H1 (cell line): ENCODE data around the gene CYP4B1. TPM values are rescaled to one million over a fixed set of nuclear protein-coding genes. Genes with fewer than 3 reads are reported as not detected.

ENCODE experiments used
- CTCF ChIA-PET: fragments of 300-600 bp; sonication (Branson Sonifier 250); formaldehyde crosslinking; loops from one replicate; lab custom pipeline; 2021; ENCODE audit not compliant: partially characterized antibody; lab: Charles Lee
- POLR2A ChIA-PET: fragments of 300-600 bp; sonication (Branson Sonifier 250); formaldehyde crosslinking; loops from one replicate; lab custom pipeline; 2021; ENCODE audit warnings: inconsistent platforms; ENCODE audit not compliant: partially characterized antibody; lab: Charles Lee
- DNase-seq, 2 experiments: peaks; one replicate each; pipeline versions ENCODE4 v3.0.0 to v3.0.0-alpha.2; 2010 to 2022; ENCODE audit warnings: low spot score in 2 of 2, low read depth in 1 of 2, mixed read lengths in 1 of 2
- FAIRE-seq: peaks from 2 replicates; lab custom pipeline; 2011; peaks lifted over from hg19 to GRCh38; lab: Jason Lieb, UNC
- H2AFZ ChIP-seq: 2 replicates; pipeline ENCODE4 v1.8.1; 2012; ENCODE audit warnings: low read length, inconsistent platforms
- H2AK5ac ChIP-seq: 2 replicates; pipeline ENCODE4 v1.6.1; 2013; ENCODE audit warnings: low read depth, low read length
- H2BK120ac ChIP-seq: replicated peaks from 2 replicates; pipeline ENCODE3; 2013; ENCODE audit warnings: low read depth, low read length, inconsistent platforms
- H2BK12ac ChIP-seq: 2 replicates; pipeline ENCODE4 v1.6.1; 2013; ENCODE audit warnings: low read depth, low read length
- H2BK15ac ChIP-seq: 2 replicates; pipeline ENCODE4 v1.6.1; 2013; ENCODE audit warnings: low read length
- H2BK20ac ChIP-seq: 2 replicates; pipeline ENCODE4 v1.6.1; 2013; ENCODE audit warnings: low read length
- H2BK5ac ChIP-seq: 2 replicates; pipeline ENCODE4 v1.6.1; 2013; ENCODE audit warnings: low read depth, low read length
- H3K14ac ChIP-seq: 2 replicates; pipeline ENCODE4 v1.6.1; 2013; ENCODE audit warnings: inconsistent platforms; ENCODE audit not compliant: insufficient read length
- H3K18ac ChIP-seq: 2 replicates; pipeline ENCODE4 v1.6.1; 2013; ENCODE audit warnings: low read length; ENCODE audit errors: extremely low read depth
- H3K23ac ChIP-seq: 2 replicates; pipeline ENCODE4 v1.6.1; 2013; ENCODE audit warnings: inconsistent platforms; ENCODE audit not compliant: insufficient read length
- H3K23me2 ChIP-seq: 2 replicates; pipeline ENCODE4 v1.6.1; 2013; ENCODE audit warnings: low read depth, low read length
- H3K27ac ChIP-seq: 2 replicates; pipeline ENCODE4 v1.6.1; 2011; ENCODE audit warnings: low read depth, low read length, inconsistent platforms
- H3K27me3 ChIP-seq, 4 experiments: replicated peaks in 1 of 4; 1 replicate in 1 of 4; 2 replicates in 3 of 4; pipeline versions ENCODE4 v1.6.1 to v1.8.1; 2011 to 2013; ENCODE audit warnings: low read length in 3 of 4, mild to moderate bottlenecking in 3 of 4, inconsistent platforms in 2 of 4, mixed read lengths in 2 of 4, moderate library complexity in 1 of 4; ENCODE audit not compliant: control insufficient read depth in 3 of 4, insufficient read depth in 3 of 4; ENCODE audit errors: extremely low read depth in 1 of 4
- H3K36me3 ChIP-seq, 4 experiments: 2 replicates each; pipeline versions ENCODE4 v1.6.1 to v1.8.1; 2011 to 2013; ENCODE audit warnings: mild to moderate bottlenecking in 4 of 4, low read length in 3 of 4, moderate library complexity in 2 of 4, control low read depth in 1 of 4, inconsistent platforms in 1 of 4; ENCODE audit not compliant: insufficient read depth in 4 of 4, control insufficient read depth in 2 of 4
- H3K4ac ChIP-seq: replicated peaks from 2 replicates; pipeline ENCODE3; 2013; ENCODE audit warnings: low read length, low read depth, mixed read lengths, inconsistent platforms; ENCODE audit not compliant: insufficient read length
- H3K4me1 ChIP-seq, 4 experiments: replicated peaks in 1 of 4; 1 replicate in 1 of 4; 2 replicates in 3 of 4; pipeline versions ENCODE4 v1.6.1 to v1.8.1; 2011 to 2013; ENCODE audit warnings: low read length in 3 of 4, inconsistent platforms in 2 of 4, mixed read lengths in 1 of 4; ENCODE audit not compliant: insufficient read depth in 4 of 4, control insufficient read depth in 3 of 4
- H3K4me2 ChIP-seq, 2 experiments: 2 replicates each; pipeline versions ENCODE4 v1.6.1 to v1.8.1; 2011 to 2013; ENCODE audit warnings: low read depth in 2 of 2, low read length in 2 of 2, control low read depth in 1 of 2, inconsistent platforms in 1 of 2, mild to moderate bottlenecking in 1 of 2; ENCODE audit not compliant: insufficient read depth in 1 of 2
- H3K4me3 ChIP-seq, 4 experiments: fragments of 200-600, 300-600 bp in 1 of 4; sonication (generic), shearing (Covaris generic), sonication (Bioruptor Twin) in 1 of 4; 2 replicates each; pipeline versions ENCODE4 v1.5.1 to v1.8.1; 2011 to 2016; ENCODE audit warnings: low read length in 4 of 4, low read depth in 3 of 4, control low read depth in 2 of 4, inconsistent platforms in 2 of 4, mild to moderate bottlenecking in 2 of 4, mixed read lengths in 1 of 4, moderate library complexity in 1 of 4; ENCODE audit not compliant: insufficient read depth in 2 of 4; ENCODE audit errors: extremely low read depth in 1 of 4
- H3K56ac ChIP-seq: replicated peaks from 2 replicates; pipeline ENCODE3; 2013; ENCODE audit warnings: low read depth, mild to moderate bottlenecking, mixed read lengths, low read length, inconsistent platforms; ENCODE audit not compliant: insufficient read length
- H3K79me1 ChIP-seq: 2 replicates; pipeline ENCODE4 v1.6.1; 2013; ENCODE audit warnings: low read depth, low read length, control low read depth
- H3K79me2 ChIP-seq, 2 experiments: 2 replicates each; pipeline versions ENCODE4 v1.6.1 to v1.8.1; 2012 to 2013; ENCODE audit warnings: low read length in 2 of 2, mild to moderate bottlenecking in 2 of 2, inconsistent platforms in 1 of 2; ENCODE audit not compliant: insufficient read depth in 2 of 2, control insufficient read depth in 1 of 2
- H3K9ac ChIP-seq, 4 experiments: replicated peaks in 1 of 4; 1 replicate in 1 of 4; 2 replicates in 3 of 4; pipeline versions ENCODE4 v1.6.1 to v1.8.1; 2011 to 2013; ENCODE audit warnings: low read depth in 3 of 4, low read length in 3 of 4, control low read depth in 2 of 4, mild to moderate bottlenecking in 2 of 4, moderate library complexity in 2 of 4, inconsistent platforms in 1 of 4; ENCODE audit errors: extremely low read depth in 1 of 4
- H3K9me3 ChIP-seq, 2 experiments: 2 replicates each; pipeline versions ENCODE4 v1.6.1 to v1.8.1; 2012 to 2013; ENCODE audit warnings: mild to moderate bottlenecking in 2 of 2, moderate library complexity in 2 of 2, control low read depth in 1 of 2, inconsistent platforms in 1 of 2, low read depth in 1 of 2, low read length in 1 of 2, mixed read lengths in 1 of 2; ENCODE audit not compliant: insufficient read depth in 2 of 2
- H4K20me1 ChIP-seq, 2 experiments: replicated peaks in 1 of 2; 2 replicates each; pipeline versions ENCODE3 to v1.8.1; 2011 to 2013; ENCODE audit warnings: inconsistent platforms in 2 of 2, low read length in 2 of 2, mild to moderate bottlenecking in 1 of 2; ENCODE audit not compliant: insufficient read depth in 2 of 2, control insufficient read depth in 1 of 2
- H4K5ac ChIP-seq: 2 replicates; pipeline ENCODE4 v1.6.1; 2013; ENCODE audit warnings: low read length, low read depth, mixed read lengths, inconsistent platforms; ENCODE audit not compliant: insufficient read length
- H4K8ac ChIP-seq: 2 replicates; pipeline ENCODE4 v1.8.0; 2013; ENCODE audit warnings: mild to moderate bottlenecking, moderate library complexity, low read length, inconsistent platforms; ENCODE audit not compliant: insufficient read depth; ENCODE audit errors: extremely low read depth
- H4K91ac ChIP-seq: replicated peaks from 2 replicates; pipeline ENCODE3; 2013; ENCODE audit warnings: low read length, mixed read lengths, inconsistent platforms; ENCODE audit not compliant: insufficient read length
- CBX5 ChIP-seq: fragments of 300-800, 300-1000 bp; sonication (generic); IDR thresholded peaks from 2 replicates; pipeline ENCODE4 v1.7.1; 2016; ENCODE audit warnings: antibody characterized with exemption, low read length, low read depth
- CEBPB ChIP-seq: IDR thresholded peaks from 2 replicates; pipeline ENCODE4 v1.6.1; 2012; ENCODE audit warnings: low read depth, low read length
- GTF2F1 ChIP-seq: IDR thresholded peaks from 2 replicates; pipeline ENCODE4 v1.6.1; 2012; ENCODE audit warnings: low read depth, low read length, improper control_type of control experiment, borderline replicate concordance
- JUN ChIP-seq: IDR thresholded peaks from 2 replicates; pipeline ENCODE4 v1.6.1; 2011; ENCODE audit warnings: low read depth, mild to moderate bottlenecking, improper control_type of control experiment, low read length
- KDM4A ChIP-seq: IDR thresholded peaks from one replicate; pipeline ENCODE4 v1.7.1; 2012; ENCODE audit warnings: low read depth, mild to moderate bottlenecking, moderate library complexity, low read length, inconsistent platforms; ENCODE audit not compliant: severe bottlenecking
- POLR2A ChIP-seq, 2 experiments: IDR thresholded peaks; 1 replicate in 1 of 2; 2 replicates in 1 of 2; pipeline ENCODE4 v1.6.1; 2011; ENCODE audit warnings: low read depth in 2 of 2, low read length in 2 of 2, mild to moderate bottlenecking in 2 of 2; ENCODE audit errors: control extremely low read depth in 1 of 2
- RFX5 ChIP-seq: IDR thresholded peaks from 2 replicates; pipeline ENCODE4 v1.6.1; 2011; ENCODE audit warnings: low read depth, low read length, improper control_type of control experiment, borderline replicate concordance
- SIN3A ChIP-seq, 2 experiments: IDR thresholded peaks in 1 of 2; conservative IDR thresholded peaks in 1 of 2; 2 replicates each; pipeline ENCODE4 v1.6.1; 2011 to 2012; ENCODE audit warnings: low read length in 2 of 2, improper control_type of control experiment in 1 of 2, low read depth in 1 of 2, mild to moderate bottlenecking in 1 of 2
- SIRT6 ChIP-seq: IDR thresholded peaks from one replicate; pipeline ENCODE4 v1.7.1; 2012; ENCODE audit warnings: low read length, inconsistent platforms
- SP1 ChIP-seq: IDR thresholded peaks from 2 replicates; pipeline ENCODE4 v1.6.1; 2011; ENCODE audit warnings: low read depth, low read length
- SP4 ChIP-seq: IDR thresholded peaks from 2 replicates; pipeline ENCODE4 v1.6.1; 2012; ENCODE audit warnings: low read length, inconsistent platforms
- TBP ChIP-seq: IDR thresholded peaks from 2 replicates; pipeline ENCODE4 v1.6.1; 2011; ENCODE audit warnings: low read depth, low read length, improper control_type of control experiment
- WGBS, 2 experiments: shearing (Covaris generic) in 1 of 2; methylation state at CpG; one replicate each; pipeline versions ENCODE4 v1.1.6 to v1.1.7; 2013 to 2015; ENCODE audit warnings: low lambda C conversion rate in 2 of 2, mixed read lengths in 2 of 2, inconsistent platforms in 1 of 2, low coverage in 1 of 2, missing lambda C conversion rate in 1 of 2; ENCODE audit not compliant: insufficient replicate concordance in 2 of 2, insufficient coverage in 1 of 2, insufficient read length in 1 of 2; ENCODE audit errors: extremely low coverage in 1 of 2, missing lambda C conversion rate in 1 of 2; 5-methylcytosine and 5-hydroxymethylcytosine counted together
- polyA plus RNA-seq, 7 experiments: library from polyadenylated mRNA; depleted of rRNA in 3 of 7; stranded (reverse) in 5 of 7; unstranded in 2 of 7; fragments of >200 nt in 5 of 7; fragments of 200-250 nt in 2 of 7; gene quantifications; 1 replicate in 5 of 7; 2 replicates in 1 of 7; 4 replicates in 1 of 7; pipeline versions ENCODE4 v1.2.1 to v1.2.3, GENCODE V29; 2011 to 2013; ENCODE audit warnings: missing spikeins in 2 of 7, mixed read lengths in 2 of 7
- total RNA-seq: library from RNA; stranded (reverse); fragmentation: NEBNext Ultra II Directional; extraction: Animal tissue kit (Norgen Biotek cat#: 25700); gene quantifications from 2 replicates; pipeline ENCODE4 v1.2.1, GENCODE V29; 2021
- TF ChIP-seq, protein P1 (sequence below): IDR thresholded peaks from 2 replicates; pipeline ENCODE4 v1.6.1; 2011; ENCODE audit warnings: low read length, improper control_type of control experiment

The CYP4B1 gene
- total and polyA plus RNA-seq, 2 of the 8 experiments (the other 6 are each of a cell fraction or from before 2014, with no cell fraction given): 0.23 TPM; not detected in 1

DNA sequence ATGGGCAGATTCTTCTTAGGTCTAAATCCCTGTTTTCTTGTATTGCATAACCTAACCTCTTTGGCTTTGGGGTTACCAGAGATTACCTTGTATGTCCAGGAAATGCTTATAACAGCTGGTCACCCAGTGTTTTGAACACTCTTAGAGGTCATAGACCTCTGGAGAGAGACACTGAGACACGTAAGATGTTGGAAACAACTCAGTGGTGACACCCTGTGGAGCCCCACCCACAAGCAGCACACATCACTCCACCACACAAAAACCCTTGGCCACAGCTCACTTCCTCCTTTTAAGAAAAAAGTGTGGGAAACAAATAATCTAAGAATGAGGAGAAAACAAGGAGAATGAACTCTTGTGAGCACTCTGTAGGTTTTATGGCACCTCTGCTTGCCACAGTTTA, 26.3 kb upstream of the CYP4B1 start:
- Histone ChIP-seq H4K8ac (no peak overlapping the region), H3K27ac (no peak overlapping the region), H3K4me1 (no peaks in the 10 kb centered on the region), H3K79me1 (no peaks in the 10 kb centered on the region), H3K14ac (no peak overlapping the region), H3K23me2 (no peaks in the 10 kb centered on the region), H4K20me1 (no peaks in the 10 kb centered on the region), H3K4ac (no peak overlapping the region), H4K5ac (no peak overlapping the region), H2BK20ac (no peak overlapping the region), H2AFZ (no peak overlapping the region), H3K4me3 (no peak overlapping the region), H3K56ac (no peak overlapping the region), H4K91ac (no peak overlapping the region), H3K23ac (no peak overlapping the region), H2BK120ac (no peak overlapping the region), H2BK15ac (no peak overlapping the region), H3K18ac (no peak overlapping the region), H2AK5ac (no peak overlapping the region), H3K27me3 (no peaks in the 10 kb centered on the region), H3K9me3 (peaks cover 44 to 46% of the 10 kb centered on the region in 2 experiments), H3K79me2 (no peaks in the 10 kb centered on the region), H3K4me2 (no peak overlapping the region), H2BK5ac (no peak overlapping the region), H3K36me3 (no peaks in the 10 kb centered on the region), H2BK12ac (no peak overlapping the region), H3K9ac (no peak overlapping the region)
- POLR2A ChIA-PET: no interaction called here
- FAIRE-seq (no peak), DNase-seq (no peak)
- WGBS, 2 experiments: 80% methylated on average over 1 of the region's 1 CpG; no CpG with 5 or more reads in 1 of the 2 experiments
- CTCF ChIA-PET: interaction anchor here (0.8 to 1.5 kb wide), 2 partner anchors 9 to 60 kb away, joined by 3 to 6 read pairs; no protein-coding TSS in a partner anchor
- no peak for TF ChIP-seq CEBPB
- no peak for TF ChIP-seq GTF2F1
- no peak for TF ChIP-seq RFX5
- TF ChIP-seq TBP: no peak
- no peak for TF ChIP-seq JUN
- TF ChIP-seq KDM4A: no peak
- TF ChIP-seq, protein P1, sequence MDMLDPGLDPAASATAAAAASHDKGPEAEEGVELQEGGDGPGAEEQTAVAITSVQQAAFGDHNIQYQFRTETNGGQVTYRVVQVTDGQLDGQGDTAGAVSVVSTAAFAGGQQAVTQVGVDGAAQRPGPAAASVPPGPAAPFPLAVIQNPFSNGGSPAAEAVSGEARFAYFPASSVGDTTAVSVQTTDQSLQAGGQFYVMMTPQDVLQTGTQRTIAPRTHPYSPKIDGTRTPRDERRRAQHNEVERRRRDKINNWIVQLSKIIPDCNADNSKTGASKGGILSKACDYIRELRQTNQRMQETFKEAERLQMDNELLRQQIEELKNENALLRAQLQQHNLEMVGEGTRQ: no peak
- no peak for TF ChIP-seq POLR2A (IDR thresholded peaks at IDR 0.05; ENCODE audit: control extremely low read depth in 1 of 2, low read depth in 2 of 2, low read length in 2 of 2)
- TF ChIP-seq SIN3A (conservative IDR thresholded peaks at IDR 0.05 in 1 of 2, IDR thresholded peaks at IDR 0.05 in 1 of 2; ENCODE audit: low read depth in 1 of 2, low read length in 2 of 2): no peak
- no peak for TF ChIP-seq SIRT6
- TF ChIP-seq SP1: no peak
- no peak for TF ChIP-seq SP4
- TF ChIP-seq CBX5: no peak
